ENCODE data around the gene FSTL4. TPM values are rescaled to one million over a fixed set of nuclear protein-coding genes. Genes with fewer than 3 reads are reported as not detected.

The FSTL4 gene
- total RNA-seq (0.99 TPM), polyA plus RNA-seq (1.2 TPM)
- long read RNA-seq, donor 1: 0 reads
- long read RNA-seq, donor 2: 0 reads
- long read RNA-seq, donor 3: 0 reads
- long read RNA-seq, donor 4: 0 reads
- long read RNA-seq, donor 5: 0 reads
- long read RNA-seq, donor 6: 0 reads
- long read RNA-seq, donor 7: 0 reads
- long read RNA-seq, donor 8: 0 reads
- long read RNA-seq, donor 9: 0 reads
- long read RNA-seq, donor 10: 0 reads

DNA sequence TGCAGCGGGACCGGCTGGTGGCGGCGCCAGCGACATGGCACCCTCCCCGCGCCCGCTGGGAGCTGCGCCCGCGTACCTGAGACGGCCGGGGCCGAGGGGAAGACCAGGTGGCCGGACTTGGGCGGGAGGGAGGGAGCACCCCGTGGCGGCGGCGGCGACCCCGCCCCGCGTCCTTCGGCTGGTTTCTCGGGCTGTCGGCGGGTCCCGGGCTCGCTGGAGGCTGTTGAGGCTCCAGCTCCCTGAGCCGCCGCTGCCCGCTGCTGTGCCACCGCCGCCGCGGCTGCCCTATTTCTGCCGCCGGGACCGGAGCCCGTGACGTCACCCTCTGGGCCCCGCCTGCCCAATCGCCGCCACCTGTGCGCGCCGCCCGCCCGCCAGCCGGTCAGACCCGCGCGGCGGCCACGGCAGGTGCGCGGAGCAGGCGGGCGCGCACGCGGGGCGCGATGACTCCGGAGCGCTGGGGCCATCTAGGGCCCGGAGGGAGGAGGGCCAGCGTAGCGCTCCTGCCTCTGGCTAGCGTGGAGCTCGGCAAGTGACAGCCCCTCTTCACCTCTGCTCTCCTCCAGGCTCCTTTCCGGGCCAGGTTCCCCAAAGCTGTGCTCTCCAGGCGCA lies at the start of gene FSTL4:
FSTL4 (minus strand) TSS at position 293 of the 612 bp plus-strand sequence.
- Histone ChIP-seq H3K4me1 (ENCODE audit: control insufficient read depth in 2 of 2, insufficient read depth in 2 of 2, low read length in 2 of 2) (peaks cover 5 to 12% of the 10 kb centered on the region in 2 donors), H3K36me3 (ENCODE audit: control insufficient read depth in 2 of 2, insufficient read depth in 2 of 2, low read length in 1 of 2) (no peaks in the 10 kb centered on the region), H3K4me3 (ENCODE audit: low read length in 2 of 2) (peak within 1 kb of the TSS in 1 of 2 donors; percentile 42), H3K9me3 (ENCODE audit: control insufficient read depth in 2 of 2, insufficient read depth in 1 of 2, low read length in 1 of 2) (no peaks in the 10 kb centered on the region), H3K27me3 (ENCODE audit: control insufficient read depth in 2 of 2, insufficient read depth in 1 of 2, low read length in 1 of 2) (peaks cover 64 to 79% of the 10 kb centered on the region in 2 donors), H3K27ac (ENCODE audit: low read depth in 1 of 2, low read length in 1 of 2) (no peak within 1 kb of the TSS)
- peak in 2 of 9 donors; percentile 15 to 16 for DNase-seq (ENCODE audit: low read depth in 6 of 9, low spot score in 9 of 9)
- 1% methylated on average over 74 of the region's 74 CpGs for WGBS

DNA sequence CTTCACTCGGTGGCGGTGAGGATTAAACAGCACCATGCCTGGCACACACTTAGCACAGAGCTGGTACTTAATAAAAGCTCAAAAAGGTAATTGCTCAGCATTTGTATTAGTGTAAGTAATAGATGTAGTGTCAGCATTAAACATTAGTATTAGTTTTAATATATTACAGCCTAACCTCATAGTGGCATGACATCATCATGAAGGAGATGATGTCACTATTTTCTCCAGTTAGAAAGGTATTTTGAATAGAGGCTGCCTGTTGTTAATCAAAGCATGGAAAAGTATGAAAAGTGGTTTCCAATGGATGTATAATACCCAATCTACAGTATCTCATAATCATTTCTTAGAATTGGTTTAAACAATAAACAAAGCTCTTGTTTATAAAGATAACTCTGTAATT lies 49.0 kb upstream of the FSTL4 start:
- Histone ChIP-seq H3K9me3 (ENCODE audit: control insufficient read depth in 2 of 2, insufficient read depth in 1 of 2, low read length in 1 of 2) (no peaks in the 10 kb centered on the region), H3K4me3 (ENCODE audit: low read length in 2 of 2) (no peak overlapping the region), H3K27me3 (ENCODE audit: control insufficient read depth in 2 of 2, insufficient read depth in 1 of 2, low read length in 1 of 2) (peaks cover 0 to 2% of the 10 kb centered on the region in 2 donors), H3K36me3 (ENCODE audit: control insufficient read depth in 2 of 2, insufficient read depth in 2 of 2, low read length in 1 of 2) (no peaks in the 10 kb centered on the region), H3K4me1 (ENCODE audit: control insufficient read depth in 2 of 2, insufficient read depth in 2 of 2, low read length in 2 of 2) (no peaks in the 10 kb centered on the region), H3K27ac (ENCODE audit: low read depth in 1 of 2, low read length in 1 of 2) (no peak overlapping the region)
- no peak for DNase-seq (ENCODE audit: low read depth in 6 of 9, low spot score in 9 of 9)
- 98% methylated on average over 2 of the region's 2 CpGs for WGBS

GRCh38 chr5:133658327-133658726 lies 46.0 kb upstream of the FSTL4 start:
- Histone ChIP-seq H3K4me3 (ENCODE audit: low read length in 2 of 2) (no peak overlapping the region), H3K27me3 (ENCODE audit: control insufficient read depth in 2 of 2, insufficient read depth in 1 of 2, low read length in 1 of 2) (no peaks in the 10 kb centered on the region), H3K36me3 (ENCODE audit: control insufficient read depth in 2 of 2, insufficient read depth in 2 of 2, low read length in 1 of 2) (no peaks in the 10 kb centered on the region), H3K27ac (ENCODE audit: low read depth in 1 of 2, low read length in 1 of 2) (no peak overlapping the region), H3K4me1 (ENCODE audit: control insufficient read depth in 2 of 2, insufficient read depth in 2 of 2, low read length in 2 of 2) (no peaks in the 10 kb centered on the region), H3K9me3 (ENCODE audit: control insufficient read depth in 2 of 2, insufficient read depth in 1 of 2, low read length in 1 of 2) (no peaks in the 10 kb centered on the region)
- no peak for DNase-seq (ENCODE audit: low read depth in 6 of 9, low spot score in 9 of 9)
- 62% methylated on average over 1 of the region's 1 CpG for WGBS

GRCh38 chr5:133657036-133657435 lies 44.7 kb upstream of the FSTL4 start:
- Histone ChIP-seq H3K27me3 (ENCODE audit: control insufficient read depth in 2 of 2, insufficient read depth in 1 of 2, low read length in 1 of 2) (no peaks in the 10 kb centered on the region), H3K27ac (ENCODE audit: low read depth in 1 of 2, low read length in 1 of 2) (no peak overlapping the region), H3K4me3 (ENCODE audit: low read length in 2 of 2) (no peak overlapping the region), H3K9me3 (ENCODE audit: control insufficient read depth in 2 of 2, insufficient read depth in 1 of 2, low read length in 1 of 2) (no peaks in the 10 kb centered on the region), H3K4me1 (ENCODE audit: control insufficient read depth in 2 of 2, insufficient read depth in 2 of 2, low read length in 2 of 2) (no peaks in the 10 kb centered on the region), H3K36me3 (ENCODE audit: control insufficient read depth in 2 of 2, insufficient read depth in 2 of 2, low read length in 1 of 2) (no peaks in the 10 kb centered on the region)
- no peak for DNase-seq (ENCODE audit: low read depth in 6 of 9, low spot score in 9 of 9)
- WGBS: 92% methylated on average over 5 of the region's 5 CpGs

DNA sequence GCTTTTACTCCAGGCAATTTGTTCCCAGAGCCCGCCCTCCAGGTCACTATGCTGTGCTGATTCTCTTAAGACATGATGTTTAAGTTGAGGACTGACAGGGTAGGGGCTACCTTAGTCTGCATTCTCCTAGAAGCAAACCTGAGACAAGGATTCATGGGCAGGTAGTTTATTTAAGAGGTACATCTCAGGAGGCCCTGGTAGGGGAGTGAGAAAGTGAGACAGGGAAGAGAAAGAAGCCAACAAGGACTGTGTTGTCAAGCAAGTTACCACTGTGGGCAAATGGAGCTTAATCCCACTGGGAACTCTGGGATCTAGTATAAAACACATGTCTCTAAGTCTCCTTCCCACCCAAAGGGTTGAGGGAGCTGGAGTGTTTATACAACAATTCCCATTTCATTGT lies 43.6 kb upstream of the FSTL4 start:
- no peaks in the 10 kb centered on the region for H3K9me3 ChIP-seq (ENCODE audit: control insufficient read depth in 2 of 2, insufficient read depth in 1 of 2, low read length in 1 of 2)
- H3K27ac ChIP-seq (ENCODE audit: low read depth in 1 of 2, low read length in 1 of 2): no peak overlapping the region
- H3K4me3 ChIP-seq (ENCODE audit: low read length in 2 of 2): no peak overlapping the region
- no peaks in the 10 kb centered on the region for H3K36me3 ChIP-seq (ENCODE audit: control insufficient read depth in 2 of 2, insufficient read depth in 2 of 2, low read length in 1 of 2)
- DNase-seq (ENCODE audit: low read depth in 6 of 9, low spot score in 9 of 9): no peak
- no peaks in the 10 kb centered on the region for H3K4me1 ChIP-seq (ENCODE audit: control insufficient read depth in 2 of 2, insufficient read depth in 2 of 2, low read length in 2 of 2)
- 97% methylated on average over 1 of the region's 1 CpG for WGBS
- no peaks in the 10 kb centered on the region for H3K27me3 ChIP-seq (ENCODE audit: control insufficient read depth in 2 of 2, insufficient read depth in 1 of 2, low read length in 1 of 2)

DNA sequence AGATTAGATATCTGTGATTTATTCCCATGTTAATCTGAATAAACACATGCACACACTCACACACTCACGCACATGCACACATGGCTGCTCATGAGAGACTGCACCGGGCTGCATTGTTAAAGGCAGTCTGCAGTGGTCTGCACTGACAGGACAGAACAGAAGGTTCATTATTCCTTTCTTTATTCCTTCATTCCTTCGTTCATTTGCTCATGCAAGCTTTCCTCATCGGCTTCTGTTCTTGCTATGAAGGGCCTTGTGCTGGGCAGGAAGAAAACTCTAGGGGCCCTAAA lies 41.4 kb upstream of the FSTL4 start:
- no peak overlapping the region for H3K27ac ChIP-seq (ENCODE audit: low read depth in 1 of 2, low read length in 1 of 2)
- no peaks in the 10 kb centered on the region for H3K4me1 ChIP-seq (ENCODE audit: control insufficient read depth in 2 of 2, insufficient read depth in 2 of 2, low read length in 2 of 2)
- H3K36me3 ChIP-seq (ENCODE audit: control insufficient read depth in 2 of 2, insufficient read depth in 2 of 2, low read length in 1 of 2): no peaks in the 10 kb centered on the region
- no peaks in the 10 kb centered on the region for H3K9me3 ChIP-seq (ENCODE audit: control insufficient read depth in 2 of 2, insufficient read depth in 1 of 2, low read length in 1 of 2)
- H3K27me3 ChIP-seq (ENCODE audit: control insufficient read depth in 2 of 2, insufficient read depth in 1 of 2, low read length in 1 of 2): no peaks in the 10 kb centered on the region
- no peak for DNase-seq (ENCODE audit: low read depth in 6 of 9, low spot score in 9 of 9)
- 90% methylated on average over 4 of the region's 4 CpGs for WGBS
- no peak overlapping the region for H3K4me3 ChIP-seq (ENCODE audit: low read length in 2 of 2)

DNA sequence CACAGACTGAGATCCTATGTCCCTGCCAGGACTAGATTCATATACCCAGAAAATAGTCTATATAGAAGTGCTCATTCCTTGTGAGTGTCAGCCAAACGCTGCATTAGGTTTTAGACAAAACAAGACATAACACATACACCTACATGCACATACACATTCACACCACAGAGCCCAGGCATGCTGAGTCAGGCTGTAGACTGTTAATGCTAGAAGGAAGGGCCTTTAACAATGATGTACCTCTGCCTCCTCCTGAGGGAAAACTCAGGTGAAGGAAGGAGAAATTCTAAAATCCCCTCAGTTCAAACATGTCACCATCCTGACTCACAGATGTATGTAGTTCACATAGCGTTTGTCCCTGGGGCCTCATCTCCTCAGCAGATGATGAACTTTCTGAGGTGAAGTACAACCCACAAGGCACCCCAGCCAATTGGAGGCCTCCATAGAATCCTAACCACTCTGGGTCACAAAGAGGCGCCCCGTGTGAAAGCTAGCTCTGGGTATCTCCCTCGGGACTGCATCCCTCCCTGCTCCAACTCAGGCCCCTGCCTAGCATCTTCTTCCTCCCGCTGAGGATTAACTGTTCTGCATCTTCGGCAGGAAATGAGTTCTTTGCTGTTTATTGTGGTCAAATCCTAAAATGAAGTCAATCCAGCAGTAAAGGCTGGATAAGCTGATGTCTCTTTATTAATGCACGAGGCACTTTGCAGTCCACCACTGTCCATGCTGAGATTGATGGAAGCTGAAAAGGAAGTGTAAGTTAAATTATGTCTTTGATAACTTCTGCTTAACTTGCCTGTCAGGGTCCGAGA lies 40.8 kb upstream of the FSTL4 start:
- Histone ChIP-seq H3K9me3 (ENCODE audit: control insufficient read depth in 2 of 2, insufficient read depth in 1 of 2, low read length in 1 of 2) (no peaks in the 10 kb centered on the region), H3K27me3 (ENCODE audit: control insufficient read depth in 2 of 2, insufficient read depth in 1 of 2, low read length in 1 of 2) (no peaks in the 10 kb centered on the region), H3K4me3 (ENCODE audit: low read length in 2 of 2) (no peak overlapping the region), H3K4me1 (ENCODE audit: control insufficient read depth in 2 of 2, insufficient read depth in 2 of 2, low read length in 2 of 2) (no peaks in the 10 kb centered on the region), H3K36me3 (ENCODE audit: control insufficient read depth in 2 of 2, insufficient read depth in 2 of 2, low read length in 1 of 2) (no peaks in the 10 kb centered on the region), H3K27ac (ENCODE audit: low read depth in 1 of 2, low read length in 1 of 2) (no peak overlapping the region)
- DNase-seq (ENCODE audit: low read depth in 6 of 9, low spot score in 9 of 9): no peak
- 72% methylated on average over 9 of the region's 9 CpGs for WGBS

- Histone ChIP-seq H3K36me3 (ENCODE audit: control insufficient read depth in 2 of 2, insufficient read depth in 2 of 2, low read length in 1 of 2) (no peaks in the 10 kb centered on the region), H3K4me3 (ENCODE audit: low read length in 2 of 2) (no peak overlapping the region), H3K27ac (ENCODE audit: low read depth in 1 of 2, low read length in 1 of 2) (no peak overlapping the region), H3K27me3 (ENCODE audit: control insufficient read depth in 2 of 2, insufficient read depth in 1 of 2, low read length in 1 of 2) (peaks cover 0 to 4% of the 10 kb centered on the region in 2 donors), H3K4me1 (ENCODE audit: control insufficient read depth in 2 of 2, insufficient read depth in 2 of 2, low read length in 2 of 2) (no peaks in the 10 kb centered on the region), H3K9me3 (ENCODE audit: control insufficient read depth in 2 of 2, insufficient read depth in 1 of 2, low read length in 1 of 2) (no peaks in the 10 kb centered on the region)
- WGBS: 91% methylated on average over 8 of the region's 8 CpGs
- no peak for DNase-seq (ENCODE audit: low read depth in 6 of 9, low spot score in 9 of 9)
Measured at GRCh38 chr5:133644000-133644865, 31.9 kb upstream of the FSTL4 start.

- H3K27me3 ChIP-seq (ENCODE audit: control insufficient read depth in 2 of 2, insufficient read depth in 1 of 2, low read length in 1 of 2): peaks cover 0 to 4% of the 10 kb centered on the region in 2 donors
- H3K4me1 ChIP-seq (ENCODE audit: control insufficient read depth in 2 of 2, insufficient read depth in 2 of 2, low read length in 2 of 2): no peaks in the 10 kb centered on the region
- WGBS: 97% methylated on average over 4 of the region's 4 CpGs
- no peaks in the 10 kb centered on the region for H3K9me3 ChIP-seq (ENCODE audit: control insufficient read depth in 2 of 2, insufficient read depth in 1 of 2, low read length in 1 of 2)
- H3K36me3 ChIP-seq (ENCODE audit: control insufficient read depth in 2 of 2, insufficient read depth in 2 of 2, low read length in 1 of 2): no peaks in the 10 kb centered on the region
- no peak for DNase-seq (ENCODE audit: low read depth in 6 of 9, low spot score in 9 of 9)
- H3K4me3 ChIP-seq (ENCODE audit: low read length in 2 of 2): no peak overlapping the region
- no peak overlapping the region for H3K27ac ChIP-seq (ENCODE audit: low read depth in 1 of 2, low read length in 1 of 2)
Measured at GRCh38 chr5:133643365-133643764, 31.0 kb upstream of the FSTL4 start.

All from thymus (tissue), 14 donors.